Measurements from ENCODE around the gene VIM.

DNA sequence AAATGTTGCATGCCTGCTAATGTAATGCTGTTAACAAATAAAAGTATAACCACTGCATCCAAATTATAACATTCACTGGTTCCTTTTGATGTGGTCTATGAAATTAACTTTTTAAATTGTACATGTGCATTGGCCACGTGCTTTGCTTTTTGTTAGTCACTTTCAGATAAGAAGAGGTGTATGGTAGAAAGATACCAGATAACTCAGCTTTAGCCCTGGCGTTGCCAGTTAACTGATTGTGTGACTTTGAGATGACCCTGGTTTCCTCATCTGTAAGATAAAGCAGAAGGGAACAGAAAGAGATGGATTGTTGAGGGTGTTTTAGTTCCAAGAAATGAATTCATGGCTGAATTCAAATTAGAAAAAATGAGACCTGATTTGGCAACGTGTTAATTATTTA lies 24.6 kb upstream of the VIM start:
- TF ChIP-seq, protein P1, sequence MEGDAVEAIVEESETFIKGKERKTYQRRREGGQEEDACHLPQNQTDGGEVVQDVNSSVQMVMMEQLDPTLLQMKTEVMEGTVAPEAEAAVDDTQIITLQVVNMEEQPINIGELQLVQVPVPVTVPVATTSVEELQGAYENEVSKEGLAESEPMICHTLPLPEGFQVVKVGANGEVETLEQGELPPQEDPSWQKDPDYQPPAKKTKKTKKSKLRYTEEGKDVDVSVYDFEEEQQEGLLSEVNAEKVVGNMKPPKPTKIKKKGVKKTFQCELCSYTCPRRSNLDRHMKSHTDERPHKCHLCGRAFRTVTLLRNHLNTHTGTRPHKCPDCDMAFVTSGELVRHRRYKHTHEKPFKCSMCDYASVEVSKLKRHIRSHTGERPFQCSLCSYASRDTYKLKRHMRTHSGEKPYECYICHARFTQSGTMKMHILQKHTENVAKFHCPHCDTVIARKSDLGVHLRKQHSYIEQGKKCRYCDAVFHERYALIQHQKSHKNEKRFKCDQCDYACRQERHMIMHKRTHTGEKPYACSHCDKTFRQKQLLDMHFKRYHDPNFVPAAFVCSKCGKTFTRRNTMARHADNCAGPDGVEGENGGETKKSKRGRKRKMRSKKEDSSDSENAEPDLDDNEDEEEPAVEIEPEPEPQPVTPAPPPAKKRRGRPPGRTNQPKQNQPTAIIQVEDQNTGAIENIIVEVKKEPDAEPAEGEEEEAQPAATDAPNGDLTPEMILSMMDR (IDR thresholded peaks at IDR 0.05 in 2 of 3, conservative IDR thresholded peaks at IDR 0.05 in 1 of 3; ENCODE audit: borderline replicate concordance in 1 of 3, insufficient read depth in 1 of 3, low read depth in 2 of 3, low read length in 2 of 3): no peak
- no peak for TF ChIP-seq SIN3A (IDR thresholded peaks at IDR 0.05; ENCODE audit: low read depth)
- no peak for TF ChIP-seq EZH2 (IDR thresholded peaks at IDR 0.05)
- TF ChIP-seq YY1 (IDR thresholded peaks at IDR 0.05; ENCODE audit: extremely low read depth, insufficient replicate concordance, low read depth, low read length): no peak
- TF ChIP-seq ELF1 (IDR thresholded peaks at IDR 0.05; ENCODE audit: borderline replicate concordance, low read depth): no peak
- no peak for TF ChIP-seq POLR2AphosphoS5 (IDR thresholded peaks at IDR 0.05; ENCODE audit: low read depth, low read length)
- no peak for TF ChIP-seq SP1 (IDR thresholded peaks at IDR 0.05; ENCODE audit: low read depth)

All from HCT116 (cell line).